Amniotic stem cell (primary cell): ENCODE measurements around the gene ATP6V0A1.
"Not testable (repeated sequence)": the region's sequence is repeated elsewhere in the genome, so short reads cannot be mapped to it uniquely, and the experiment has no call there.

Experiments used
- DNase-seq: peaks from one replicate; lab custom pipeline; 2025; lab: John Stamatoyannopoulos, UW

Gene ATP6V0A1

DNA sequence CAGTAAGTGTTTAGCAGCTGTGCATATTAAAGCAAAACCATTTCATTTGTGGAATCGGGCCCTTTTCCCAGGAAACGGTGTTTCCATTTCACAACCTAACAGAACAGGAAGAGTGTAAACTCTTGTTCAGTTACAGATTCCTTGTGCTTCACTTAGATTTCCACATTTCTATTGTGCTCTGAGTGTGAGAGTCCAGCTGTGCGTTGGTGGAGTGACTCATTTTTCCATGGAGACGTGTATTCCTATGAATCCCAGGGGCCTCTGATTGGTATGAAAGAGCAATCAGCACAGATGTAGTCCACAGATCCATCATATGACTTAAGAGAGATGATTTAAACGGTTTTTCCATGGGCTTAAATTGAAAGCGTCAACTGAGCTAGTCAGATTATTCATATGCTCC is 22.3 kb upstream of the ATP6V0A1 start:
- DNase-seq: peak; percentile 88

DNA sequence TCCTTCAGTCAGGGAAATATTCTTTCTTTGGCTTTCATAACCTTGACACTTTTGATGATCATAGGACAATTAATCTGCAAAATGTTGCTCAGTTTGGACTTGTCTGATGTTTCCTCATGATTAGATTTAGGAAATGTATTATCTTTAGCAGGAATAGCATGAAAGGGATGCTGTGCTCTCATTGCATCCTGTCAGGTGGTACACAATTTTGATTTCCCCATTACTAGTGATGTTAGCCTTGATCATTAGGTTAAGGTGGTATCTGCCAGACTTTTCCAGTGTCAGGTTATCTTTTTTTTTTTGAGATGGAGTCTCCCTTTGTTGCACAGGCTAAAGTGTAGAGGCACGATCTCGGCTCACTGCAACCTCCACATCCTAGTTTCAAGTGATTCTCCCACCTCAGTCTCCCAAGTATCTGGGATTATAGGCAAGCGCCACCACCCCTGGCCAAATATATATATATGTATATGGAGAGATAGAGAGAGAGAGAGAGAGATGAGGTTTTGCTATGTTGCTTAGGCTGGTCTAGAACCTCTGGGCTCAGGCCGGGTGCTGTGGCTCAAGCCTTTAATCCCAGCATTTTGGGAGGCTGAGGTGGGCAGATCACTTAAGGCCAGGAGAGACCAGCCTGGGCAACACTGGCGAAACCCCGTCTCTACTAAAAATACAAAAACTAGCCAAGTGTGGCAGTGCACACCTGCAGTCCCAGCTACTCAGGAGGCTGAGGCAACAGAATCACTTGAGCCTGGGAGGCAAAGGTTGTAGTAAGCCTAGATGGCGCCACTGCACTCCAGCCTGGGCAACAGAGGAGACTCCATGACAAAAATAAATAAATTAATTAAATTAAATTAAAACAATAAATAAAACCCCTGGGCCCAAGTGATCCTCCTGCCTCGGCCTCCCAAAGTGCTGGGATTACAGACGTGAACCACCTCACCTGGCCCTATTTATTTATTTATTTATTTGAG is 19.8 kb upstream of the ATP6V0A1 start:
- DNase-seq: no peak

DNA sequence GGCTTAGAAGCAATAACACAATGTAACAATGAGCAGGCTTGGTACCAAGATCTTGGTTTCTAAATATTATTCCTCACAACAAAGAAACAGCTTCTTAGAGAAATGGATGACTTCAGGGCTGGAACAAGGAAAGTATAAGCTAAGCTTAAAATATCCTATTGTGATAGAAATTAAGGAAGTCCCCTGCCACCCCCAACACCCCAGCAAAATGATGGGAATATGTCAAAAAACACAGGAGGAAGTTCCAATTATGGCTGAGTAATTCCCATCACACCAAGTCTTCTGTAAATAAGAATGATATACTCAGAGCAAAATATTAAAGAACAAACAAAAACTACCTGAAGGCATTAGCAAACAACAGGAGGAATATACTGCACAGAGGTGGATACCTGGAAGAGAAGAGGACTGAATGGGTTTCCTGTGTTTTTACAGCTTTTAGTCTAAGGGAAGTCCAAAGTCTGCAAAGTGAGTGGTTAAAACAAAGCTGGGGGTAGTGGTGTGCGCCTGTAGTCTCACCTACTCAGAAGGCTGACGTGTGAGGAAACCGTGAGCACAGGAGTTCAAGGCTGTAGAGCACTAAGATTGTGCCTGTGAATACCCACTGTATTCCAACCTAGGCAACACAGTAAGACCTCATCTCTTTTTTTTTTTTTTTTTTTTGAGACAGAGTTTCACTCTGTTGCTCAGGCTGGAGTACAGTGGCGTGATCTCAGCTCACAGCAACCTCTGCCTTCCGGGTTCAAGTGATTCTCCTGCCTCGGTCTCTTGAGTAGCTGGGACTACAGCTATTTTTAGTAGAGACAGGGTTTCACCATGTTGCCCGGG is 17.1 kb upstream of the ATP6V0A1 start:
- DNase-seq: no peak

DNA sequence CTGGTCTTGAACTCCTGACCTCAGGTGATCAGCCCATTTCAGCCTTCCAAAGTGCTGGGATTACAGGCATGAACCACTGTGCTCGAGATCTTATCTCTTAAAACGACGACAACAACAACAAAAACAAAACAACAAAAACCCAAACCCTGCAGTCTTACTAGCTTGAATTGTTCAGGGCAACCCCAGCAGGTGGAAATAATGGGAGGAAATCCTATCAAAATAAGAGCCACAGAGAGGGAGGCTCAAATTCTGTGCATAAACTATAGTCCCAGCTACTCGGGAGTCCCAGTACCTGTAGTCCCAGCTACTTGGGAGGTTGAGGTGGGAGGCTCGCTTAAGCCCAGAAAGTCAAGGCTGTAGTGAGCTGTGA is 16.5 kb upstream of the ATP6V0A1 start:
- DNase-seq: no peak

DNA sequence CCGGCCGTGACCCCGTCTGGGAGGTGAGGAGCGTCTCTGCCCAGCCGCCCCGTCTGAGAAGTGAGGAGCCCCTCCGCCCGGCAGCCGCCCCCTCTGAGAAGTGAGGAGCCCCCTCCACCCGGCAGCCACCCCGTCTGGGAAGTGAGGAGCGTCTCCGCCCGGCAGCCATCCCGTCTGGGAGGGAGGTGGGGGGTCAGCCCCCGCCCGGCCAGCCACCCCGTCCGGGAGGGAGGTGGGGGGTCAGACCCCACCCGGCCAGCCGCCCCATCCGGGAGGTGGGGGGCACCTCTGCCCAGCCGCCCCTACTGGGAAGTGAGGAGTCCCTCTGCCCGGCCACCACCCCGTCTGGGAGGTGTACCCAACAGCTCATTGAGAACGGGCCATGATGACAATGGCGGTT is 9.5 kb upstream of the ATP6V0A1 start:
- not testable (repeated sequence) for DNase-seq

DNA sequence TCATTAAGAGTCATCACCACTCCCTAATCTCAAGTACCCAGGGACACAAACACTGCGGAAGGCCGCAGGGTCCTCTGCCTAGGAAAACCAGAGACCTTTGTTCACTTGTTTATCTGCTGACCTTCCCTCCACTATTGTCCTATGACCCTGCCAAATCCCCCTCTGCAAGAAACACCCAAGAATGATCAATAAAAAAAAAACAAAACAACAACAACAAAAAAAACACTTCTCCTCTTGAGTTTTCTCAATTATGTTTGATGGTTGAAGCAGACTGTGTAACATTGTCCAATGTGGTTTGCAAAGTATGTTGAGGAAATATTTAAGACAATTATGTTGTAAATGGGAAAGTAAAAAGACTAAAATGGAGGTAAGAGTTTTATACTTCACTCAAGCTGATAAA is 8.8 kb upstream of the ATP6V0A1 start:
- DNase-seq: not testable (repeated sequence)

DNA sequence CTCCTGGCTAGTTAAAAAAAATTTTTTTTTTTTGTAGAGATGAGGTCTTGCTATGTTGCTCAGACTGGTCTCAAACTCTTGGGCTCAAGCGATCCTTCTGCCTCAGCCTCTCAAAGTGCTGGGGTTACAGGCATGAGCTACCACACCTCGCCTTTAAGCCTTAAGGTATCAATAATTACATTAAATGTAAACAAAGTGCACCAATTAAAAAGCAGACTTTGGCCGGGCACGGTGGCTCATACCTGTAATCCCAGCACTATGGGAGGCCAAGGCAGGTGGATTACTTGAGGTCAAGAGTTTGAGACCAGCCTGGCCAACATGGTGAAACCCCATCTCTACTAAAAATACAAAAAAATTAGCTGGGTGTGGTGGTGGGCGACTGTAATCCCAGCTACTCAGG is 7.4 kb upstream of the ATP6V0A1 start:
- DNase-seq: not testable (repeated sequence)

DNA sequence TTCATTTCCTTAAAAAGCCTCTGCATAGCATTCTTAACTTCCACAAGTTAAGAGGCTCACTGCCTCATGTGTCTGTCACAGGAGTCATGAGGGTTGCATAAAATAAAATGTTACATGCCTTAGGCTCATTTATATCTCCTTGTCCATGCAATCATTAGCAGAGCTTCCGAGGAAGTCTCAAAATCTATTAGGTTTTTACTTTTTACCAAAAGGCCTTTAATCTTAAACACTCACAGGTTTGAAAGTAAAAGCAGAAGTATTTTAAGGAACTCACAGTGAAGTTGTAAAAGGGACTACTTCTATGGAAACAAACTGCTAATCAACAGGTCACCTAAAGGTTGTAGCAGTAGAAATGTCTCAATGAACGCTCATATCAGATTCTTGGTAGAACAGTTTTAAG is 5.2 kb upstream of the ATP6V0A1 start:
- no peak for DNase-seq

DNA sequence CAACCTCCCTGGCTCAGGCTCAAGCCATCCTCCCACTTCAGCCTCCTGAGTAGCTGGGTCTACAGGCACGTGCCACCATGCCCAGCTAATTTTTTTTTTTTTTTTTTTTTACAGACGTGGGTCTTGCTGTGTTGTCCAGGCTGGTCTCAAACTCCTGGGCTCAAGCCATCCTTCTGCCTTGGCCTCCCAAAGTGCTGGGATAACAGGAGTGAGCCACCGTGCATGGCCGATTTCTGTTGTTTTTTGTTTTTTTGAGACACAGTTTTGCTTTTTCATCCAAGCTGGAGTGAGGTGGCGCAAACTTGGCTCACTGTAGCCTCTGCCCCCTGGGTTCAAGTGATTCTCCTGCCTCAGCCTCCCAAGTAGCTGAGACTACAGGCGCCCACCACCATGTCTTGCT is 3.7 kb upstream of the ATP6V0A1 start:
- DNase-seq: not testable (repeated sequence)

DNA sequence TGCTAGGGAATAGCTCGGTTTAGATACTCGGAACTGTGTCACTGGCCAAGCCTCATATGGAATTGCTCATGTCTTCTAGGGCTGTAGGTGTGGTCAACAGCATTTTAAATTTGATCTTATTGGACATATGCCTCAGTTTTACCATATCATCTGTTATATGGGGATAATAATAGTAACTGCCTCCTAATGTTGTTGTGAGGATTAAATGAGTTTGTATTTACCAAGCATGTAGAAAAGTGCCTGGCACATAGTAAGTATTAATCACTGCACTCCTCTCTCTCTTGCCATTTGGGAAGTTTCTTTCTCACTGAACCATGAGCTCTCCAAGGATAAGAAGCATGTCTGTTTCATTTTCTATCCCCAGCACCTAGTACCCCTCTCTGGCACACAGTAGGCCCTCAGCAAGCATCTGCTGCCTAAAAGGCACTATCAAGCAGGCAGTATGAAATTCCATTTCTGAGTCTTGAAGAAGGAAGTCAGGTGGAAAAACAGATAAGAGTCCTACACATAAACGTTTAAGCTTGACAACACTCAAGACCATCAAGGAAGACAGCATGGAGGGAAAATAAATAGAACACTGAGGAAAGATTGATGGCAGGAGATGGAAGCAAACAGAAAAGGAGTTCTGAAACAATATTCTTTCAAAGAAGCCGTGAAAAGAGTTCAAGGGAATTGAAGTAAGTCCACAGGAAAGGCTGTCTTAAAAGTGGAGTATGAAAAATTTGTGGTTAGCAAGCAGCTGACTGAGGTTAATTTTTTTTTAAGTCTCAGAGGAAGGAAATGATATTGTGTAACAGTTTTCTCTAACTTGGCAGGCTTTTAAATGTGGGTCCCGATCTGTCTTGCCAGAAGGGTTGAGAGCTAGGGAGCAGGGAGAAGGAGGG is 2.2 kb upstream of the ATP6V0A1 start:
- peak; percentile 41 for DNase-seq

DNA sequence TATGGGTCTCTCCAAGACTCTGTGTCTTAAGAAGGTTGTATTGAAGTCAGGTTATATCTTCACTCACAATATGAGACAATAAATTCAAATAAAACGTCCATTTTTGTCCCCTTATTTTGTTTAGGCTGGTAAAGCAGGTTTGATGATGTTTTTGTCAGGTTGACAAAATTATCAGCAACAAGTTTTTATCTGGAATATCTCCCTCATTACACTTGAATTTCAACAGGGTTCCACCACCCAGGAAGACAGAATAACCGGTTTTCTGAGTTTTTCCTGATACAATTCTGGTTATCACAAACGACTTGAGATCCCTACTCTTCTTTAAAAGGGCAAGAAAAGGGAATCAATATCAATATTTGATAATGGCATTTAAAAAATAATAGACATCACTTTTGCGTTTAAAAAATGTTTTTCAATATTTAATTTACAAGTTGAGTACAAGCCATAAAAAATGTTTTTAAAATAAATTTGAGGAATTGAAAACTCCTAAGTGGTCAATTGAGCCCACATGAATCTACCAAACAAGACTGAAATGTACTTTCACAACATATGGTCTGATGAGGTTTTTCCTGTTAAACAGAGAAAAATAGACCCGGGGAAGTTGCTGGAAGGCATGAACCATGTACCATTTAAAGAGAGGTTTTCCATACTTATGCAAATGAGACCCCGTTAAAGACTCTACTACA is 1.4 kb upstream of the ATP6V0A1 start:
- DNase-seq: no peak

DNA sequence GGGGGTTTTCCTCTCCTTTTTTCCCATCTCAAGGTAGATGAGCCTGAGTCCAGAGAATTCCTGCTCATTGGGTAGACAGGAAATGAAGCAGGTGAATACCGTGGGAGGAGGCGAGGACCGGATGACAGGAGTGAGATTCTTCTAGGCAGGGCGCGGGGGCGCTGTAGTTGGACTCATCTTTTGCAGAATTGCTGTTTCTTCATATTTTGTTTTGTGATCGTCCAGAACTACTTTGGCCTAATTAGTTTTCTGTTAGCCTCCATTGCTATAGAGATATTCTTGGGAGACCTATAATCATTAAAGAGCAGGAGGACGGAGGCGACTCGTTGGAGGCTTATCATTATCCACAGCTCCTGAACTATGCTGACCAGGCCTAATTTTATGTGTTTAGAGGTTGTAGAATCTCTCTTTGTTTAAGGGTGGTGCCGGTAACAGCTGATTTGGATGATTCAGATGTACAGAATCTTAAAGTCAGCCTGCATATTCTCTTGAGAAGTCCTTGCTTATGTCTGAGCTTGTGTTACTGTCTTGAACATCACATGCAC is 650 bp downstream of the ATP6V0A1 start:
- DNase-seq: no peak

DNA sequence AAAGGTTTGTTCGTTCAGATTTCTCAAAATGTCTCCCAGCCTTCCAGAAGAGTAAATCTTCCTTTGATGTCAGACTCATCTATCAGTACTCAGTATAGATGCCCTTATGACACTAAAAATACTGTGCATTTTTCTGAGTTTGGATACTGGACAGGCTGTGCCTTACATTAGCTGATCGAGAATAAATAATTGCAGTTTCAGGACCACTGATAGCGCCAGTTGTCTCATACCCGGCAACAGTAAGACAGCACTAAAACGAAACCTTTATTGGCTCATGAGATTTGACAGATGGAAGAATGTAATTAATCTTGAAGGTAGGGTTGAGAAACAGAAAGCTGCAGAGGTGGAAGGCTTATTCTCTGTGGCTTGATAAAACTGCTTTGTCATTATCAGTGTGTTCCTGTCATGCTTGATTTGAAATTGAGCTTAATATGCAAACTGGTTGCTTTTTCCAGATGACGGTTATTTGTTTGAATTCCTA is 1.2 kb downstream of the ATP6V0A1 start:
- peak; percentile 21 for DNase-seq

DNA sequence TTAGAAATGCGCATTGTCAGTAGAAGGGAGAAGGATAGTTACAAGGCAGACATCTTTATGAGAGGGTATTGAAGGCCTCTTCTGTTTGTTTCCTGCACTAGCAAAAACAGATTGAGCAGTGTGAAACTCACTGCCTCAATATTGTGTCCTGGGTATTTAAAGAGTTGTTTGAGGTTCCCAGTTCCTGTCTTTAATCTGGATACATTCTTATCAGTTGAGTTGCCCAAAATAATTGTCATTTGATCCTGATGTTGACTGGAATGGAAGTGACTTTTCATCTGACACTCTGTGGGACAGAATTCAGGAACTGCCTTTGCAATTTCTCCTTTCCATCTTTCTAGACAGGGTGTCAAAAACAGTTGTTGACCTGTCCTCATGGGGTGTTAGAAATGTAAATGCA is 1.7 kb downstream of the ATP6V0A1 start:
- DNase-seq: no peak

DNA sequence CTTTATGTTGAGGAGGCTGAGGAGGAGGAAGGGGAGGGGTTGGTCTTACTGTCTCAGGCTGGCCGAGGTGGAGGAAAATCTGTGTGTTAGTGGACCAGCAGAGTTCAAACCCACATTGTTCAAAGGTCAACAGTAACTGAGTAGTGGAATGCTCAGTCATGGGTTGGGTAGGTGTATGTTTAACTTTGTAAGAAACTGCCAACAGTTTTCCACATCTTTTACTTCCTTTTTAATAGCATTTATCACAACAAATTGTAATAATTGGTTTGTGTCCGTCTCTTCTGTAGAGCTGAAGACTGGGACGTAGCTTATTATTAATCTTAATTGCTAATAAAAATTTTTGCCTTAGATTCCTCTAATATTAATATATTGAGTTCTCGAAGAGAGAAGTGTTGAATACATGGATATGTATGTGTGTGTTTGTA is 5.3 kb downstream of the ATP6V0A1 start:
- DNase-seq: no peak

DNA sequence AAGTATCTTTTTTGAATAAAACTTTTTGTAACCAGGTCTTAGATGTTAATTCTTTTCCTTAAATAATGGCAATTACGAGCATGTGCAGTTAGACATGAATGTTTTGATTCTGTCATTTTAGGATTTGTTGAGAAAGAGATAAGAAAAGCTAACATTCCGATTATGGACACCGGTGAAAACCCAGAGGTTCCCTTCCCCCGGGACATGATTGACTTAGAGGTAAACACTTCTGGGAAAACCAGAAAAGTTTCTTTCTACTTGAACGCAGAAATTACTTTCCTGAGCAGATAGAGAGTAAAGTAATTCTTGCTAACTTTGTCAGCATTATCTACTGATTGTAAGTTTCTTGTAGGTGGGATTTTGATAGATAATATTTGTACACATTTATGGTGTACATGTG is 9.2 kb downstream of the ATP6V0A1 start:
- DNase-seq: no peak

DNA sequence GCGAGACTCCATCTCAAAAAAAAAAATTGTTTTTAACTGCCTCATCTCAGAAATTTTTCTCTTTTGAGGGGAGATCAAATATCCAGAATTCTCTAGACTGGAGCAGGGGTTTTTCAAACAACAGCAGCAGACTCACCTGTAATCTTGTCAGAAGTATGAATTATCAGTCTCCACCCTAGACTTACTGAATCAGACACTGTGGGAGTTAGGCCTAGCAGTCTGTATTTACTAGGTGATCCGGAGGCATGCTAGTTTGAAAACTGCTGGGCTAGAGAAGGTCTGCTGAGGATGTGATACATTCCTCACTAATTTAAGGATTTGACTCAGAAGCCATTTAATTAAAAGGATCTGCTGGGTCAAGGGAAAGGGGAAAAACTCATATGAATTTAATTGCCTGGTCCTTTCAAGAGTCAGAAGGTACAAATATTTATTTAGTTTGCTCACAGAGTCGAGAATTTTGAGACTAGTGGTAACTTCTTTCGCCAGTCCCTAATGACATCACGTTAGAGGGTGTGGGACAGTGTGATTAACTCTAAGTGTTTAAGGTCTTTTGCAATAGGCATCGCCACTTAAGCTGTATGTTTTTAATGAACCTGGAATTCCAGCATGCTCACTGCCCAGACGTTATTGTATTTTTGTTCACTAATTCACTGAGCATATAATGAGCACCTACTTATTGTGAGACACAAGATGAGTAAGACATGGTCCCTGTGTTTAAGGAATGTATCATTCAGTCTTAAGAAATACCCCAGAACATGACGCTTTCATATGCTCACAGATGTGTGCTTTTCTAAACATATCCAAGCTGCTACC is 14.2 kb downstream of the ATP6V0A1 start:
- no peak for DNase-seq

DNA sequence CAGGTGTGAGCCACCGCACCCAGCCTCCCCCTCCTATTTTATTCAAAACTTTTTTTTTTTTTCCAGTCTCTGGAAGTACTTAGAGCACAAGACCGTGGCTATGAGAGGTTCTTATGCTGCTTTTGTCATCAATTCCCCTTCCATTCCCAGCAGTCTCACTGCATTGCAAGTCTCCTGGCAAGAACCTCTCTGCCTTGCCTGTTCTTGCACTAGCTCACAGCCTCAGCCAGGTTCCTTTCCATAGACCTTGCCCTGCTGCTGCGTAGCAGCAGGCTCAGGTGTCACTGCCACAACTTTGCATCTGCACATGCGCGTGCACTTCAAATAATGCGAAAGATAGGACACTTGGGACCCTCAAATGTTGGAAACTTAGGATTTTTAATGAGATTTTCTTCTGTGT is 15.6 kb downstream of the ATP6V0A1 start:
- no peak for DNase-seq

DNA sequence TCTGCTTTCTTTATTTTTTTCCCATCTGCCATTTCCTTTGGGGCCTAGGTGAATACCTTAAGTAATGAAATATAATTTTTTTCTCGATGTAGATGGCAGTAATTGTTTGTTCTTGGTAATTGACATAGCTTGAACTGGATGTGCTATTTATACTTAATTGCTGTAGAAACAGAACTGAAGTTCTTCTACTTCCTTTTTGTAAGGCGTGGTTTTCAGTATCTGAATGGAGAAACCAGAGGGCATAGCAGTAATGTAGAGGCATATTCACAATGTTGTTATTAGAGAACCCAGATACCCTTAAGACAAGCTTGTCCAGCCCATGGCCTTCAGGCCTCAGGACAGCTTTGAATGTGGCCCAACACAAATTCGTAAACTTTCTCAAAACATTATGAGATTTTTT is 16.4 kb downstream of the ATP6V0A1 start:
- no peak for DNase-seq

DNA sequence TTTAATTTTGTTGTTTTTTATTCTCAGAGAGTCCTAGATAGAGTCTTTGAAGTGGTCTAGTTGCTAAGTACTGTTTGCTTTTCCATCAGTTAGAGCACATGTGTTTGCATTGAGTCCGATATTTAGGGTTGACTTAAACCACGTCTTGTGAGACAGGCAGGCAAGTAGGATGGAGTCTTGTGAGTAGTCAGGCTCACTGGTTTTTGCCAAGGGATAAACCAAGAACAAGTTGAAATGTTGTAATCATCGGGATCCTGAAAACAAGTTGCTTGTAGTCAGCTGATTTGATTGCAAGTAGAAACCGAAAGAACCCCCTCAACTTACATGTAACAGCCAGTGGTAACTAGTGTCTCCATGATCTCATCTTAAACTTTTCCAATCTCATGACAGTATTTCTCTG is 17.2 kb downstream of the ATP6V0A1 start:
- no peak for DNase-seq
